HG03064 (cell line): ENCODE results near the gene CD200R1.
"Not testable (repeated sequence)": the region's sequence is repeated elsewhere in the genome, so short reads cannot be mapped to it uniquely, and the experiment has no call there.

Source experiments
- ATAC-seq: cut with Tn5 transposase; IDR thresholded peaks from one replicate; pipeline ENCODE4 v1.9.1; 2021; ENCODE audit warnings: low read depth; ENCODE audit not compliant: unreplicated experiment

Gene CD200R1

DNA sequence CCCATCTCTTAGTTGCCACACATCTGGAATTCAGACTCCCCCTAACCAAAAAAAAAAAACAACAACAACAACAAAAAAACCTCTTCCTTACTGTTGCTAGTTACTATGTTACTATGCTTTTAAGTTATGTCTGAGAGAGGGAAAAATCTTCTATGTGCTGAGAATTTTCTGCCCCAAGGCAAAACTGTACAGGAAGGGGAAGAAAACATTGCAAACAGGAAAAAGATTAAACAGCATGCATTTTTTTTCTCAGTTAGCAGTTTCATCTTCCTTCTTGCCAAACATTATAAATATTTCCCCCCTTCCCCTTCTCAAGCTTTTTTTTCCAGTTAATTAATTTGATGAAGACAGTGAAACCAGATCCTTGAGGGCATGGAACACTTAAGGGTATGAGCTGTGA lies 1.1 kb upstream of the CD200R1 start:
- no peak for ATAC-seq

DNA sequence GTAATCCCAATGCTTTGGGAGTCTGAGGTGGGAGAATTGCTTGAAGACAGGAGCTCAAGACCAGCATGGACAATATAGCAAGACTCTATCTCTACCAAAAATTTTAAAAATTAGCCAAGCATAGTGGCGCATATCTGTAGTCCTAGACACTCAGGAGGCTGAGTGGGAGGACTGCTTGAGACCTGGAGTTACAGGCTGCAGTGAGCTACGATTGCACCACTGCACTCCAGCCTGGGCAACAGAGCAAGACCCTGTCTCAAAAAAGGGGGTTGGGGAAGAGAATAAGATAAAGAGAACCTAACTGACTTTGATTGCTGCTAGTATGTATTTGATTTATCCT lies 755 bp downstream of the CD200R1 start:
- peak; percentile 16 for ATAC-seq

DNA sequence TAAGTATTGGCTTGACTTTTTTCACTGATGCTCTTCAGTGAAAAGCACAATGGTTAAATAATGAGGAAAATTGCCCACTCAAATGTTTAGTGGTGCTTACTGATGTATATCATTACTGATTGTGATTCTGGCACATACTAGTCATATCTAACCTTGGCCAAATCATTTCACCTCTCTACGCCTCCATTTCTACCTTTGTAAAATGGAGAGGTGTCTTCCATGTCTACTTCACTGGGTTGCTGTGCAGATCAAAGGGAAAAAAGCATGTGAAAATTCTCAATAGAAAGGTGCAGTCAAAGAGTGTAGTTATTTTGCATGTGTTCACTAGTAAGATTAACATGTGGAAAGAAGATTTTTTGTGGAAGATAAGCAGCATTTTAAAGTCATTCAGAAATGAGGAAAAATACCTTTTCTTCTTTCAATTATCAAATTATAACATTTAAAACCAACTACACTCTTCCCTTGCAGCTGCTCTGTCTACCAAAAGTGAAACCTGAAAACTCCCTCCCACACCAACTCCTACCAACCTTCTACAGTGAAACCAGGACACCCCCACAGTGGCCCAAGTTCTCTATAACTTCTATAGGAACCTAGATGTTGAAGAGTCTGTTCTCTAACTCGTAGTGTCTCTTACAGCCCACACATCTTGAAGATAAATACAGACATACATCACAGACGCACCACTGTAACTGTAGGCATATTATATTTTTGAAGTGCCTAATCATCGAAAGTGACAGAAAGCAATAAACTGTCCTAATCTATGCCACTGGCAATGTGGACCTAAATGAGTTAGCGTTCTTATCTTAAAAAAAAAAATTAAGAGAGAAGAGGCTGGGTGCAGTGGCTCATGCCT lies 1.4 kb downstream of the CD200R1 start:
- ATAC-seq = peak; percentile 77

DNA sequence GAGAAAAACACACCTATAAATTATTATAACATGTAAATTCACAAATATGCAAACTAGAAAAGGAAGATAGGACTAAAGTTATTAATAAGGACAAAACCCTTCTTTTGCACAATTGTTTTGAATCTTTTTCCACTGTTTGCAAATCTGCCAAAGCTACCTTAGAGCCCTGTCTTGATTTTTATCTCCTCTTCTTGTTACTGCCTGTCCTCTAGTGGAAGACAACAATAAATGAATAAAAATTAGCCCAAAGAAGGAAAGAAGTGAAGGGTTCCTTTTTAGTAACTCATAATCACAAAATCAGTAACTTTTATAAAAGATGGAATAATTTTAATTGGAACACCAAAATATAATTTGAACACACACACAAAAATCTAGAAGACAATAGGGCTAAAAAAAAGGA lies 2.7 kb downstream of the CD200R1 start:
- ATAC-seq = no peak

DNA sequence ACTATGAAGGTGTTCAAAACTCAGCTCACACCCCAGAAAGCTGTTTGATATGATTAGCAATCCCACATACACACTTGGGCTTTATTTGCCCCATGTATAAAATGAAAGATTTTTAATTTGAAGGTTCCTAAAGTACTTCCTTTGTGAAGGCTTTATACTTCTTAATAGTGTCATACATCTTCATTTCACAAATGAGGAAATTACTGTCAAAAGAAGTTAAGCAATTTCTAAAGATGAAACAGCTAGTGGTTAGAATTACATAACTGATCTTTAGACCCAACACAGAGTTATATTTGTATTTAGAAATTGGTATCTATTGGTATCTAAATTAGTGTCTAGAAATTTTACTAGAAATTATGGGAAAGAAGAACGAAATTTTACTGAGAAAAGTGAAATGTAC lies 7.1 kb downstream of the CD200R1 start:
- ATAC-seq = no peak

DNA sequence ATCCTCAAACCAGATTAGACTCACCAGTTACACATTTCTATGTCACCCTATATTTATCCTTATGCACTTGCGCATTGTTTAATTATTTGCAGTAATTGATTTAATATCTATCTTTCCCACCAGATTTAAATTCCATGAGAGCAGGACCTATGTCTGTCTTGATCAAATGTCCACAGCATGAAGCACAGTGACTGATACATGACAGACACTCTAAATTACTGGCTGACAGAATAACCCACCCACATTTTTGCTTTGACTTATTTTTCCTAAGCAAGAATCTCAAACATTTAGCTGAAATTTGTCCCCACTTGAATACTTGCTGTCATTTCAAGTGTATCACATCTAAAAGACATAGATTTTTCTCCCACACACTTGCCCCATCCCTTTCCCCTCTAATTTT lies 7.5 kb downstream of the CD200R1 start:
- ATAC-seq = no peak

DNA sequence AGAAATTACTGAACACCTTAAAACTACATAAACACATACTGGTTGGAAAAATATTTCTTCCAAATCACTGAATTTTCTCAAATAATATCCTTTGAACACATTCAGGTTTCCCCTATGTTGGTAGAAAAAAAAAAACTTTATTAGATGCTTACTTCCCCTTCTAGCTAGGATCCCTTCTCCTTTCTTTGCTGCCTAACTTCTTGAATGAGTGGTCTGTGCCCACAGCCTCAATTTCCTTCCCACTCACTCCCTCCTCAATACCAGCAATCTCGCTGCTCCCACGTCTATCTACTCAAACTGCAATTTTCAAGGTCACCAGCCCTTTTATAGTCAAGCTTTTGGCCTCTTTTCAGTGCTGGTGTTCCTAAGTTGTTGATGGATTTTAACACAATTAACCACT lies 8.3 kb downstream of the CD200R1 start:
- ATAC-seq = no peak

DNA sequence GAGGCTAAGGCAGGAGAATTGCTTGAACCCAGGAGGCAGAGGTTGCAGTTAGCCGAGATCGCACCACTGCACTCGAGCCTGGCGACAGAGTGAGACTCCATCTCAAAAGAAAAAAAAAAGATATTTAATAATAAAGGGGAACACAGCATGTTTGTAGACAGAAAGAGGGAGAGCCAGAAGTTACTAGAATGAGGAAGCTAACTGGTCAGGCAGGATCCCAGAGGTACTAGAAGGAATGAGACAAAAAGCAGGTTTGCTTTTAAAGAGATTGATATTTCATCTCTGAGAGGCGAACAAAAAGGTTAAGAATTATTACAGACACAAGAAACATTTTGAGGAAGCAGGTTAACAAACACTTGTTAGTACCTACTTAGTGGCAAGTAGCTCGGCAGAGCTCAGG lies 9.2 kb downstream of the CD200R1 start:
- ATAC-seq = no peak

DNA sequence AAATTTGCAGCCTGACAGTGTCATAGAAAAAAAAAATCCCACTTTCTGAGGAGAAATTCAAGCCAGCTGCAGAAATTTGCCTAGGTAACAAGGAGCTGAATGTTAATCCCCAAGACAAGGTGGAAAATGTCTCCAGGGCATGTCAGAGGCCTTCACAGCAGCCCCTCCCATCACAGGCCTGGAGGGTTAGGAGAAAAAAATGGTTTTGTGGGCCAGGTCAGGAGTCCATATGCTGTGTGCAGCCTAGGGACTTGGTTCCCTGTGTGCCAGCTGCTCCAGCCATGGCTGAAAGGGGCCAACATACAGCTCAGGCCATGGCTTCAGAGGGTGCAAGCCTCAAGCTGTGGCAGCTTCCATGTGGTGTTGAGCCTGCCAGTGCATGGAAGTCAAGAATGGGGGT lies 11.2 kb downstream of the CD200R1 start:
- no peak for ATAC-seq

DNA sequence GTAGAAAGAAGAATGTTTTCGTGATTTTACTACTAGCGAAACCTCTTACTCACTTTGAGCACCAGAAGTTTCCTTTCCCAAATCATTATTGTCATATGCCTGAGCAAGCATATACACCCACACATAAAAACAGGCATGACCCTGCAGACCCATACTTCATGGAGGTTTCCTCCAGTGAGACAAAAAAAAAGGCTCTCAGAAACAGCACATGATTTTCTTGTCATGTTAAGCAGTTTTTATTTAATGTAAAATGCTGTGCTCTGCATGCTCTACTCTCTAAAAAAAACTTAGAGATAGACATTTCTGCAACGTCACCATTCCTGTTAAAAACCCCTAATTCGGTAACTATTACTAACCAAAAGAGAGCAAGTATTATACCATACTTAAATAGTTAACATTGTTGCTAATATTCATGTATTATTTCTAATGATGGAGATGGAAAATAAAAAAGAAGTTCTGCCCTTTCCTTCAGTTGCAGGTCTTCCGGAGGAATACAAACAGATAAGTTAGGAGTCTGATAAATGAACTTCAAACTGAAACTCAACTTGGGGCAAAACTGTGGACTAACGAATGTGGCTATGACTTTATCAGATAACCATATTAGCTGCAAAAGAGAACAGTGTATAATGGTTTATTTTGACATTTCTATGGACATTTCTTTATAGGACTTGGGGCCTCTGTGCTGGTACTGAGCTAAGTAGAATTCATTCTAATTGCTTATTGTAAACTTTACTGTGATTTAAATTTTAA lies 15.9 kb downstream of the CD200R1 start:
- ATAC-seq = peak; percentile 88

DNA sequence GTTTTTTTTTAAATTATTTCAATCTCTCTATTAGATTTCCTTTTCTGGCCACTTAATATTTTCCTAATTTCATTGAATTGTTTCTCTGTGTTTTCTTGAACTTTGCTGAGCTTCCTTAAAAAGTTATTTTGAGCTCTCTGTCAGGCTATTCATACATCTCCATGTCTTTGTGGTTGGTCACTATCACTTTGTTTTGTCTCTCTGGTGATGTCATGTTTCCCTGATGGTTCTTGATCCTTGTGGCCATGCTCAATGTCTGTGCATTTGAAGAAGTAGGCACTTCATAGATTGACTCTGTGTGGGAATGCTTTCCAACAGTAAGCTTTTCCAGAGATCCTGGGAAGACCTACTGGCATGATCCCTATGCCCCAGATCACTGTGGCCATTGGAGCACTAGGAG lies 18.6 kb downstream of the CD200R1 start:
- no peak for ATAC-seq

DNA sequence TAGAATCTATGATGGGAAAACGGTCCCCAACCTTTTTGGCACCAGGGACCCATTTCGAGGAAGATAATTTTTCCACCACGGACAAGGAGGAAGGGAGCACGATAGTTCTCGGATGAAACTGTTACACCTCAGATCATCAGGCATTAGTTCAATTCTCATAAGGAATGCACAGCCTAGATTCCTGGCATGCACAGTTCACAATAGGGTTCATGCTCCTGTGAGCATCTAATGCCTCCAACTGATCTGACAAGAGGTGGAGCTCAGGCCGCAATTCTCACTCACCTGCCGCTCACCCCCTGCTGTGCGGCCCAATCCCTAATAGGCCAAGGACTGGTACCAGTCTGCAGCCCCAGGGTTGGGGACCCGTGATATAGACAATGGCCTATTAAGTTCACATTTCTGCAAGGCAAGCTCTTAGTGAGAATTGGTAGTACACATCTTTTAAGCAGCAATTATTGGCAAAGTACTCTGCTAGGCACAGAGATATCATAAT lies 26.5 kb downstream of the CD200R1 start:
- no peak for ATAC-seq

DNA sequence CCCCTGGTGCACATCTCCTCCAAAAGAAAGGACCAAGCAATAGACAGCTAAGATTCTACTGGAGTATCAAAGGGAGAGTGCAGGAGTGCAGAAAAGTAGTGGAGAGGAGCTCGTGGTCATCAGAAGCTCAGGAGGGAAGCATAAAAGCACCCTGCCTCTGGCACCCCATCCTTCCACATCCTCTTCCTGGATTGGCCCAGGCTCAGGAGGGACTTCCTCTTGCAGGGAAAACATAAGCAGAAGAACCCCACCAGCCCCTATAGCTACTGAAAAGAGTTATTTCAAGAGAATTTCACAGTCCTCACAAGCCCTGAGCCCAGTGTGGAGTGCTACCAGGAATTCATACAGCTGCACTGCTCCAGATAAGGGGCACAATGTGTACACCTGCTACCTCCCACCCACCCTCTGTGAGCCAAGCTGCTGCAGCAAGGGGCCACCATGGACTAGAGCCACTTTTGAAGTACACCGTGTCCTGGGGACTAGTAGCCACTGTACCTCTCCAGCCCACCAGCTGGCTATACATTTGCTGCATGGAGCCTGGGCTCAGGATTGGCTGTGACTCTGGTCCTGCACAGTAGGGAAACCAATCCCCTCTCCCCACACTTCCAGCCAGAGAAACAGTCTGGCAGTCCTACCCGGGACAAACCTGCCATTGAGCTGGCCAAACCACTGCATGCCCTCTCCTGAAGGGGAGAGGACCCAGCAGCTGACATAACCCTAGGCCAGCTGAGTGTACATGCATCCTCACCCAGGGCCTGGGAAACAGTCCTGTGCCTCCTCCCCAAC lies 43.0 kb downstream of the CD200R1 start:
- no peak for ATAC-seq

DNA sequence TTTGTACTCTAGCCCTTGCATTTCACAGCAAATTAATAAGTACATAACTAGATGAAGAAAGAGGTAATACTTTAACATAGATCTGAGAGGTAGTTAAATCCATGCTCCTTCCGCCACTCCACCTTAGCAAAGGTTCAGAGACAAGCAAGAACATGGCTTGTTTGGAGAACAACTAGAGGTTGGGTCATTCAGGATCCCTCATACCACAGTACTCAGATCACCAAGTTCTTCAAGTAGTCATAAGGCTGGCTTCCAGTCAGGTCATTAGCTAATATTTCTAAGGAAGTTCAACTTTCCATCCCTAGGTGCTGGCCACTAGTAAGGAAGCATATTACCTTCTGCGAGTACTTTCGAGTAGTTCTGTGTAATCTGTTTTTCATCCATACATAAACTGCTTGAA lies 44.1 kb downstream of the CD200R1 start:
- no peak for ATAC-seq

DNA sequence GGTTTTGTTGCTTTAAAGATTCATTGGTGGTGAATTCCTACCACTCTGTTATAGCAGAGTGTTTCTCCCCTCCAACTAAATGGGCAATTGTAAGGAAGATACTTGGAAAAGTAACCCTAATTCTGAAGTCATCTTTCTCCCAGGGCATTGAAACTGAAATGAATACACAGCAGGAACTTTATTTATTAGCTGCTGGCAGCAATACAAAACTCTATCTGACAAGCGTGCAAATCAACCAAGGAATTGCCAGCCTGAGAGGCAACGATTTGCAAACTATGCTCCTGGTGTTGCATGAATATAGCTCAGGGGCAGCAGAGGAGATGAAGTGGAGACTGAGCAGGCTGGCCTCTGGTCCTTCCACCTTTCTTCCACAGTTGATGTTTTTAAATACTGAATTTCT lies 48.9 kb downstream of the CD200R1 start:
- no peak for ATAC-seq

DNA sequence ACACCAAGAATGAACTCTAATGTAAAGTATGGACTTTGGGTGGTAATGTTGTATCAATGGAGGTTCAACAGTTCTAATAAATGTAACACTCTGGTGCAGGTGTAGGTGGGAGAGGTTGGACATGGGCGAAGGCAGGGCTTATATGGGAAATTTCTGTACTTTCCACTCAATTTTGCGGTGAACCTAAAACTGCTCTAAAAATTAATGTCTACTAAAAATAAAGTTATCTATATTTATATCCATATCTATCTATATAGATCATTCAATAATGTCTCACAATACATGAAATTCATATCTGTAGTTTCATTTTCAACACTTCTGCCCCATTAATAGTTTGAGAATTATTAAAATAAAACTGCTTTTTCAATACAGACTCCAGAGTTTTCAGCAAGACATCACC lies 49.3 kb downstream of the CD200R1 start:
- no peak for ATAC-seq

DNA sequence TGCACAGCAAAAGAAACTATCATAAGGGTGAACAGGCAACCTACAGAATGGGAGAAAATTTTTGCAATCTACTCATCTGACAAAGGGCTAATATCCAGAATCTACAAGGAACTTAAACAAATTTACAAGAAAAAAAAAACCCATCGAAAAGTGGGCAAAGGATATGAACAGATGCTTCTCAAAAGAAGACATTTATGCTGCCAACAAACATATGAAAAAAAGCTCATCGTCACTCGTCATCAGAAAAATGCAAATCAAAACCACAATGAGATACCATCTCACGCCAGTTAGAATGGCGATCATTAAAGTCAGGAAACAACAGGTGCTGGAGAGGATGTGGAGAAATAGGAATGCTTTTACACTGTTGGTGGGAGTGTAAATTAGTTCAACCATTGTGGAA lies 55.4 kb downstream of the CD200R1 start:
- ATAC-seq = not testable (repeated sequence)

DNA sequence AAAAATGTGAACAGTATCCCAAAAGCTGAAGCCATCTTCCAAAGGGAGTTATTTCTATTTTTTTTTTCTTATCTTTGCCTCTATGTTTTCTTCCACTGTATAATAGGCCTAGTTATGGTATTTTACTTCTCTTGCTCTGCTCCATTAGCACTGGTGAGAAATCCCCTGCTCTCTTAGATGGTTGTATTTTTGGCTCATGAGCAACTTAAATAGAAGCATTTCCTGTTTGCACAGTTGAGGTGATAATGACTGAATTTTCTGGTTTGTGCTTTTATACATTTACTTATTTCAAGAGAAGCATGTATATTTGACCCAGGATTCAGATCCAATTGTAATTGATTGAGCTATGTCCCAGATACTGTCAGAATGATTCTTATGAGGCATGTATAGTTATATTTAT lies 66.7 kb downstream of the CD200R1 start:
- peak; percentile 95 for ATAC-seq

DNA sequence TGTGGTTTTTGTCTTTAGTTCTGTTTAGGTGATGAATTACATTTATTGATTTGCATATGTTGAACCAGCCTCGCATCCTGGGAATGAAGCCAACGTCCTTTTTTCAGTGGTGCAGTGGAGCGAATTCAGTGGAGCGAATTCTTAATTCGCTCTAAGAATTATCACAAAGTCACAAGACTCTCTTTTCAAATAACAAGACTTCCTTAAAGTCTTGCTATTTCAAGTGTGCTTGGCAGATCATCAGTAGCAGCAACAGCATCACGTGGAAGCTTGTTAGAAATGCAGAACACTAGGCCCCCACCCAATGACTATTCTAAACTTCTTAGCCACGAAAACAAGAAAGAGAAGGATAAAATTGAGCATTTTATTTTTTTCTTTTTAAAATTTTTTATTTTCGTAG lies 70.1 kb downstream of the CD200R1 start:
- no peak for ATAC-seq

DNA sequence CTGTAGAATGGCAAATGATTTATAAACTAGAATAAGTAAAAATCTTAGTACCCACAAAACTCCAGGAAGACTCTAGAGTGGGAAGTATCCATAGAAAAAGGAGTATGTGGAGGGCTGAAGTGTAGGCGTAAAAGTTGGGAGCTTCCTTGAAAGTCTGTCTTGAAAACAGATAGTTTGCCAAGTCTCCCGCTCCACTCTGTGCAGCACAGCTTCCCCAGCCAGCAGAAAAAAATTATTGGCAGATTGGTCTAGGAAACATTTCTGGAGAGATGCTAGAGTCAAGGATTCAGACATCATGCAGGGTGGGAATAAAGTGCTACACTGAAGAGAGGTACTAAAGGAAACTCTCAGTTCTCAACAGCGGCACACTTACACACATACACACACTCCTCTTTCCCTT lies 74.8 kb downstream of the CD200R1 start:
- ATAC-seq = no peak

DNA sequence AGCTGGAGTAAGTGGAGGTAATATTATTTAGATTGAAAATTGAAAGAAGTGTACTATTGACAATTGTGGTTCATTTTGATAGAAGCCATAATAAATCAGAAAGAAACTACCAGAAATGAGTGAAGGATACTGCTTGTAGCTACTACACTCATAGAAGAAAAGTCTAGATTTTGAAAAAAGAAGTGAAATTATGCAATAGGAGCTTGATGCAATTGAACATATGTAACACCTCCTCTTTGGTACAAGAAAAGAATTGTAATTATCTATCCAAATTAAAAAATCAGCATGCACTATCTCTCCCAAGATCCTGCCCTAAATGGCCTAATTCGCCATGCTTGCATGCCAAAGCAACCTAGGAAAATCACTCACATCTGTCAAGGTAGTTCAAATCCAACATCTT lies 77.1 kb downstream of the CD200R1 start:
- no peak for ATAC-seq
